Fibroblast of the aortic adventitia (primary cell): Measurements from ENCODE around the gene EXOC7. TPM values are rescaled to one million over a fixed set of nuclear protein-coding genes. Genes with fewer than 3 reads are reported as not detected.

ENCODE experiments used
- DNase-seq: peaks from one replicate; pipeline ENCODE4 v3.0.0-alpha.2; 2010; ENCODE audit warnings: low read depth
- H3K4me3 ChIP-seq: 2 replicates; pipeline ENCODE4 v1.5.1; 2011; ENCODE audit warnings: low read depth, mild to moderate bottlenecking, control low read depth, low read length, moderate library complexity
- total RNA-seq: library from RNA; depleted of rRNA; stranded (reverse); fragments of >200 nt; gene quantifications from 2 replicates; pipeline ENCODE4 v1.2.3, GENCODE V29; 2012; ENCODE audit warnings: low replicate concordance
- TF ChIP-seq, protein P1 (sequence below): IDR thresholded peaks from 2 replicates; pipeline ENCODE4 v1.5.1; 2011; ENCODE audit warnings: mild to moderate bottlenecking, low read length, control low read depth, inconsistent platforms; ENCODE audit not compliant: insufficient read depth

EXOC7 gene
- total RNA-seq, 1 donor = 88.5 TPM

GRCh38 chr17:76115138-76115754 lies 11.7 kb upstream of the EXOC7 start:
- H3K4me3 ChIP-seq = no peak overlapping the region
- DNase-seq = no peak
- TF ChIP-seq, protein P1, sequence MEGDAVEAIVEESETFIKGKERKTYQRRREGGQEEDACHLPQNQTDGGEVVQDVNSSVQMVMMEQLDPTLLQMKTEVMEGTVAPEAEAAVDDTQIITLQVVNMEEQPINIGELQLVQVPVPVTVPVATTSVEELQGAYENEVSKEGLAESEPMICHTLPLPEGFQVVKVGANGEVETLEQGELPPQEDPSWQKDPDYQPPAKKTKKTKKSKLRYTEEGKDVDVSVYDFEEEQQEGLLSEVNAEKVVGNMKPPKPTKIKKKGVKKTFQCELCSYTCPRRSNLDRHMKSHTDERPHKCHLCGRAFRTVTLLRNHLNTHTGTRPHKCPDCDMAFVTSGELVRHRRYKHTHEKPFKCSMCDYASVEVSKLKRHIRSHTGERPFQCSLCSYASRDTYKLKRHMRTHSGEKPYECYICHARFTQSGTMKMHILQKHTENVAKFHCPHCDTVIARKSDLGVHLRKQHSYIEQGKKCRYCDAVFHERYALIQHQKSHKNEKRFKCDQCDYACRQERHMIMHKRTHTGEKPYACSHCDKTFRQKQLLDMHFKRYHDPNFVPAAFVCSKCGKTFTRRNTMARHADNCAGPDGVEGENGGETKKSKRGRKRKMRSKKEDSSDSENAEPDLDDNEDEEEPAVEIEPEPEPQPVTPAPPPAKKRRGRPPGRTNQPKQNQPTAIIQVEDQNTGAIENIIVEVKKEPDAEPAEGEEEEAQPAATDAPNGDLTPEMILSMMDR = no peak

DNA sequence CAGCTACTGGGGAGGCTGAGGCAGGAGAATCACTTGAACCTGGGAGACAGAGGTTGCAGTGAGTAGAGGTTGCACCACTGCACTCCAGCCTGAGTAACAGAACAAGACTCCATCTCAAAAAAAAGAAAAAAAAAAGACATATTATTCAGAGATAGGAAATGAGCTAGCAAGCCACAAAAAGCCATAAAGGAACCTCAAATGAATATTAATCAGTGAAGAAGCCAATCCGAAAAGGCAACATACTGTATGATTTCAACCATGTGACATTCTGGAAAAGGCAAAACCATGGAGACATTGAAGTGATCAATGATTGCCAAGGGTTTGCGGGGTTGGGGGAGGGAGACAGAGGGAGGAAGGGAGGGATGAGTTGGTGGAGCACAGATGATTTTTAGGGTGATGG lies 8.4 kb upstream of the EXOC7 start:
- TF ChIP-seq, protein P1 = no peak
- DNase-seq = no peak
- no peak overlapping the region for H3K4me3 ChIP-seq

GRCh38 chr17:76107509-76107908 lies 3.9 kb upstream of the EXOC7 start:
- H3K4me3 ChIP-seq = no peak overlapping the region
- no peak for DNase-seq
- TF ChIP-seq, protein P1 = no peak

DNA sequence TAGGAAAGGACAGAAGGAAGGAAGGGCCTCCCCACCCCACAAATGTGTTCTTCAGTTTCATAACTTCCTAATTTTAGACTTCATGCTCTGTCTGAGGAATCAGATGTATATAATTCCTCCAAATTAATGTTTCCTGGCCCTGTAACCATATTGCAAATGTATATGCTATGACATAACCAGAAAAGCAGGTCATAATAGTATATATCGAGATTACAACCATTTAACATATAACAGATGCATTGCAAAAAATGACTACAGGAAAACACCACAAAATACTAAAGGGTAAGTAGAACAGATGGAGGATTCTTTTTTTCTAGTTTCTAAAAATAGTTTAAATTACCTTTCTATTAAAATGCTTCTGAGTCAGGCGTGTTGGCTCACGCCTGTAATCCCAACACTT lies 3.1 kb upstream of the EXOC7 start:
- TF ChIP-seq, protein P1 = no peak
- DNase-seq = no peak
- H3K4me3 ChIP-seq = no peak overlapping the region

GRCh38 chr17:76104896-76105231 lies 1.3 kb upstream of the EXOC7 start:
- no peak overlapping the region for H3K4me3 ChIP-seq
- TF ChIP-seq, protein P1 = no peak
- DNase-seq = no peak

DNA sequence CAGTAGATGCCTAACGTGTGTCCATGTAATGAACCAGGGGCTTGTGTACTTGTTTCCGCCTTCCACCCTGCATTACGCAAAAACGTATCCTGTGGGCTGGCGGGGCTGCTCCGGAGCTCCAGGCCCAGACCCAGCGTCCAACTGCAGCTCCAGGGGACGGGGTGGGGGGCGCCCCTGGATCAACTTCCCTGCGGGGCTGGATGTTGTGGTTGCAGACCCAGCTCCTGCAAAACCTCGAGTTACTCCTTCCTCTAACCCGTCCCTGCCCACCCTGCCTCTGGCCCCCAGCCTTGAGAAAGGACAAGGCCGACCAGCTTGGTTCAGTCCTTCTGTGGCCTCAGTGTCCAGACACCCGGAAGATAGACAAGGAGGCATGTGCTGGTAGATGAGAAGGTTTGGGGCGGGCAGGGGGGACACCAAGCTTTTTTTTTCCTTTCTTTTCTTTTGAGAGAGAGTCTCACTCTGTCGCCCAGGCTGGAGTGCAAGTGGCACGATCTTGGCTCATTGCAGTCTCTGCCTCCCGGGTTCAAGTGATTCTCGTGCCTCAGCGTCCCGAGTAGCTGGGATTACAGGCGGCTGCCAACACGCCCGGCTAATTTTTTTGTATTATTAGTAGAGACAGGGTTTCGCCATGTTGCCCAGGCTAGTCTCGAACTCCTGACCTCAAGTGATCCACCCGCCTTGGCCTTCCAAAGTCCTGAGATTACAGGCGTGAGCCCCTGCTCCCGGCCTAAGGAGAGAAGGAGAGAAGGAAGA lies 731 bp upstream of the EXOC7 start:
- TF ChIP-seq, protein P1 = no peak
- H3K4me3 ChIP-seq = peak overlapping the region; percentile 93
- no peak for DNase-seq
